ENCODE results near the gene HOOK2. TPM values are rescaled to one million over a fixed set of nuclear protein-coding genes. Genes with fewer than 3 reads are reported as not detected.

Gene HOOK2
- total and polyA plus RNA-seq, 9 of the 15 experiments (the other 6 are each of a cell fraction or from before 2014, with no cell fraction given), result 1.3 to 17.2 (median 9.9) TPM

DNA sequence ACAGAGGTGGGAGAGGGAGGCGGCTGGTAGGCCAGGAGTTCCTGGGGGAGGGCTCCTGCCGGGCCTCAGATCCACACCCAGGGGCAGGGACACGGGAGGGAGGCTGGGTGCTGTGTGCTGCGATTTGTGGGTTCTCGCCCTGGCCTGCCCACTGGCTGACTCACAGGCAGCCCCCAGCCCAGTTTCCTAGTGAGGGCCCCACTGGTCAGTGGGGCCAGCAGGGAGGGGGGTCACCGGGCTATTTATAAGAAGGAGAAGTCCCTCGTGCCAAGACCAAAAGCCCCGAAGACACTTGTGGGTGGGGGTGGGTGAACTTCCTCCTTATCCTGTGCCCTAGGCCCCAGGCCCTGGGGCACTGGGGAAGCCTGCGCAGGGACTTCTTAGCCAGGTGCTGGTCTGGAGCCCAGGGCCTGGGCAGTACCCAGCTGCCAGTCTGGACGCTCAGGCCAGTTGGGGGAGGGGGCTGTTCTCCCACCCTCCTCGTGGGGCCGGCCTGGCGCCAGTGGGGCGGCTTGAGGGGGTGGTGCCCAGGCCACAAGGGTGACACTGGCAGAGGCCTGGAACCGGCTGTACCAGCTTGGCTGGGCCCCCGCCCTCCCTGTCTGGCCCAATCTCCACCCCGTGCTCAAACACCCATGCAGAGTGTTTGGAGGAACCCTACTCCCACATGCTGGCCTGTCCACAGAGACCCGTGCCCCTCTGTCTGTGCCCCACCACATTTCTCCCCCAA is 11.0 kb upstream of the HOOK2 start (continued):
- TF ChIP-seq, protein P1, sequence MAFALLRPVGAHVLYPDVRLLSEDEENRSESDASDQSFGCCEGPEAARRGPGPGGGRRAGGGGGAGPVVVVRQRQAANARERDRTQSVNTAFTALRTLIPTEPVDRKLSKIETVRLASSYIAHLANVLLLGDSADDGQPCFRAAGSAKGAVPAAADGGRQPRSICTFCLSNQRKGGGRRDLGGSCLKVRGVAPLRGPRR (CRISPR knock-in tag; IDR thresholded peaks at IDR 0.05), result 0 out of 2 replicates have a peak, but pooled peaks have one; percentile 2
- TF ChIP-seq ZFX (CRISPR knock-in tag; IDR thresholded peaks at IDR 0.05) (peak; percentile 23; the same call in 1 of the 2 replicates), MTF1 (CRISPR knock-in tag; IDR thresholded peaks at IDR 0.05; ENCODE audit: borderline replicate concordance) (no peak), SPI1 (IDR thresholded peaks at IDR 0.05; ENCODE audit: borderline replicate concordance, low read depth, low read length) (0 out of 2 replicates have a peak, but pooled peaks have one; percentile 1), ZNF79 (CRISPR knock-in tag; IDR thresholded peaks at IDR 0.05; ENCODE audit: low read depth) (no peak), ZKSCAN1 (IDR thresholded peaks at IDR 0.05; ENCODE audit: low read depth, low read length) (no peak), RBFOX2 (IDR thresholded peaks at IDR 0.05; ENCODE audit: low read depth, low read length) (peak; percentile 43; the same call in 1 of the 2 replicates), TCF7 (IDR thresholded peaks at IDR 0.05; ENCODE audit: borderline replicate concordance) (no peak), GABPA (tag; conservative IDR thresholded peaks at IDR 0.05; ENCODE audit: low read depth) (no peak)

DNA sequence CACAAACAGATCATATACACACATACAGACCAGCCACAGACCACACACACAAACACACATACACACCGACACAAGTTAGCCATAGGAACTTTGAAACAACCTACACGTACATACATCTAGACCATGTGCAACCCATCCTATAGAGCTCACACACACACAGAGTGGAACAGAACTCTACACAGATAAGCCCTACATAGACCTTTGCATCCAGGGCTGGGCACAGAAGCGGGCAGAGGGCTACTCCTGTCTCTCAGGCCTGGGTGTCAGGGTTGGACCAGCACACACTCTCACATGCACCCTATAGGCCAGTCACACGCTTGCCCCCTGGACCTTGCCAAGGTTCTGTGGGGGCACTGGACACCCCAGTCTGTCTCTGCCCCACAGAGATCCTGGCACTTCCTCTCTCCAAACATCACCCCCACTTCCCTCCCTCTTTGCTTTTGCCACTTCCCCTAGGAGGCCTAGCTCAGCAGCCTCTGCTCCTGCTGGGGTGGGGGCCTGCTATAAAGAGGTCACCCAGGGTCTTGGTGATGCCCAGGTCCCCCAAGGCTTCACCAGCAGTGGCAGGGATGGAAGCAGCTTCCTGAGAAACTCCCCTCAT is 10.2 kb upstream of the HOOK2 start:
- Histone ChIP-seq H3K9ac (ENCODE audit: insufficient read depth in 1 of 2, low read depth in 2 of 2, low read length in 2 of 2) (peak overlapping the region; percentile 73 to 79; a peak in 3 of 4 replicates), H3K4me1 (replicated peaks in 1 of 2; ENCODE audit: control insufficient read depth in 2 of 2, insufficient read depth in 2 of 2, low read length in 2 of 2) (peaks cover 70 to 78% of the 10 kb centered on the region in 2 experiments), H3K9me1 (ENCODE audit: control insufficient read depth, insufficient read depth, low read length) (no peaks in the 10 kb centered on the region), H2AFZ (ENCODE audit: low read depth, low read length) (0 out of 2 replicates have a peak overlapping the region, but pooled peaks have one; percentile 10), H3K9me3 (replicated peaks; ENCODE audit: control insufficient read depth, insufficient read depth, low read depth, low read length) (no peaks in the 10 kb centered on the region), H3K36me3 (ENCODE audit: control insufficient read depth, insufficient read depth, low read length) (no peaks in the 10 kb centered on the region), H3K27ac (ENCODE audit: extremely low read depth, low read depth, low read length) (peak overlapping the region; percentile 97), H3K4me3 (no peak overlapping the region), H3K27me3 (ENCODE audit: control insufficient read depth in 2 of 2, insufficient read depth in 2 of 2, low read length in 2 of 2) (no peaks in the 10 kb centered on the region), H3K4me2 (ENCODE audit: insufficient read depth, low read length) (peak overlapping the region; percentile 95; the same call in 1 of the 2 replicates), H4K20me1 (replicated peaks; ENCODE audit: control insufficient read depth, insufficient read depth, low read length) (no peaks in the 10 kb centered on the region), H3K79me2 (ENCODE audit: control insufficient read depth, insufficient read depth, low read length) (peaks cover 5% of the 10 kb centered on the region; the same call in 2 of the 3 replicates)
- ATAC-seq, result no peak
- in situ Hi-C loops (cut with MboI) (no loop called here), intact Hi-C loops (cut with micrococcal nuclease) (no loop called here)
- WGBS (ENCODE audit: insufficient coverage, low coverage, missing lambda C conversion rate), result 82% methylated on average over 4 of the region's 4 CpGs
- ChIA-PET POLR2A (no interaction called here), CTCF (ENCODE audit: low intra/inter-chr PET ratio) (no interaction called here)
- no TSS peak for BruUV-seq (replicated peaks)
- FAIRE-seq, result peak; percentile 49
- DNase-seq (ENCODE audit: extremely low read depth in 1 of 4, low spot score in 3 of 4), result no peak
- TF ChIP-seq NFIX (CRISPR knock-in tag; IDR thresholded peaks at IDR 0.05; ENCODE audit: low read depth), result no peak
- TF ChIP-seq U2AF2 (optimal IDR thresholded peaks at IDR 0.05; ENCODE audit: low read depth, low read length), result no peak
- TF ChIP-seq EP300 (IDR thresholded peaks at IDR 0.05; ENCODE audit: low read length), result no peak
- TF ChIP-seq ZC3H8 (IDR thresholded peaks at IDR 0.05), result peak; percentile 6; the same call in 1 of the 2 replicates
- TF ChIP-seq ZNF146 (CRISPR knock-in tag; IDR thresholded peaks at IDR 0.05; ENCODE audit: unreplicated experiment), result no peak
- TF ChIP-seq MAFG (tag; conservative IDR thresholded peaks at IDR 0.05), result no peak
- TF ChIP-seq DNMT1 (IDR thresholded peaks at IDR 0.05), result no peak
- TF ChIP-seq, protein P2, sequence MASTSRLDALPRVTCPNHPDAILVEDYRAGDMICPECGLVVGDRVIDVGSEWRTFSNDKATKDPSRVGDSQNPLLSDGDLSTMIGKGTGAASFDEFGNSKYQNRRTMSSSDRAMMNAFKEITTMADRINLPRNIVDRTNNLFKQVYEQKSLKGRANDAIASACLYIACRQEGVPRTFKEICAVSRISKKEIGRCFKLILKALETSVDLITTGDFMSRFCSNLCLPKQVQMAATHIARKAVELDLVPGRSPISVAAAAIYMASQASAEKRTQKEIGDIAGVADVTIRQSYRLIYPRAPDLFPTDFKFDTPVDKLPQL (IDR thresholded peaks at IDR 0.05; ENCODE audit: extremely low read depth, insufficient read length), result no peak
- TF ChIP-seq STAT5B (CRISPR knock-in tag; IDR thresholded peaks at IDR 0.05), result no peak
- TF ChIP-seq, protein P3, sequence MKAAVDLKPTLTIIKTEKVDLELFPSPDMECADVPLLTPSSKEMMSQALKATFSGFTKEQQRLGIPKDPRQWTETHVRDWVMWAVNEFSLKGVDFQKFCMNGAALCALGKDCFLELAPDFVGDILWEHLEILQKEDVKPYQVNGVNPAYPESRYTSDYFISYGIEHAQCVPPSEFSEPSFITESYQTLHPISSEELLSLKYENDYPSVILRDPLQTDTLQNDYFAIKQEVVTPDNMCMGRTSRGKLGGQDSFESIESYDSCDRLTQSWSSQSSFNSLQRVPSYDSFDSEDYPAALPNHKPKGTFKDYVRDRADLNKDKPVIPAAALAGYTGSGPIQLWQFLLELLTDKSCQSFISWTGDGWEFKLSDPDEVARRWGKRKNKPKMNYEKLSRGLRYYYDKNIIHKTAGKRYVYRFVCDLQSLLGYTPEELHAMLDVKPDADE (conservative IDR thresholded peaks at IDR 0.05; ENCODE audit: control insufficient read depth, low read depth, low read length), result no peak
- TF ChIP-seq ZNF217 (CRISPR knock-in tag; IDR thresholded peaks at IDR 0.05), result no peak
